NOMO-1 treated with DMSO at 0.1 percent for 48 hours (cell line): ENCODE results near the gene PRLR.
A peak's percentile ranks its signal among the peaks of the same experiment; 100 is the strongest.
"Not testable (repeated sequence)": the region's sequence is repeated elsewhere in the genome, so short reads cannot be mapped to it uniquely, and the experiment has no call there.

Experiments
- DNase-seq: peaks from one replicate; lab custom pipeline; 2025; ENCODE audit not compliant: unreplicated experiment; lab: John Stamatoyannopoulos, UW

PRLR gene

DNA sequence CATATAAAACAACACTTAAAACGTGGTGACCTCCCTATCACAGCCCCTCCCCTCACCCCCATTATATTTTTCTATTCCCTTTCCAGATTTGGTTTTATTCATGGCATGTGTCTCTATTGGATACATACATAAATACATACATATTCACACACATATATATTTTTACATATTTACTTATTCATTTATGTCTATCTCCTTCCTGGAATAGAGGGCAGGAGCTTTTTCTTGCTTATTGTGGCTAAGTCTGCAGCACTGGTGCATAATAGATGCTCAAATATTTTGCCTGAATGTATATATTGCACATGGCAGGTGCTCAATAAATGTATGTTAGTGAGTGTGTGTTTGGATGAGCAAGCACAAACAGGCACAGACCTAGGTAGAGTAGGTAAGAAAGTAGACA is 185.0 kb downstream of the PRLR start:
- DNase-seq = no peak

DNA sequence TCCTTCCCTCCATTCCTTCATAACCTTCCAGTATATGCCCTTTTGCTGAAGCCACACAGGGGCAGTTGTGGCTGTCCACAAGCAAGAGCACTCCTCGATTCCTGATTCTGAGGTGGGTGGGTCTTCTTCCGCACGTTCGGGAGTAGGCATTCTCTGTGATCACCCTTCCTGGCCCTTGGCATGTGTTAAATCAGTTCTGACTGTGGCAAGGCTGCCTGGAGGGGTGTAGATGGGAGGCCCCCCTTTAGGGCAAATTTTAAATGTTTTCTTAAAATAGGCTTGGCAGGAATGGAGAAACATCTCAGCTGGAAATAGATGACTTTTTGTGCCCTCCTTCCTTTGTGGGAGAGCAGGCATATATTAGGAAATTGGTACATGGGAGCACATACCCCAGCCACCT is 185.6 kb downstream of the PRLR start:
- no peak for DNase-seq

DNA sequence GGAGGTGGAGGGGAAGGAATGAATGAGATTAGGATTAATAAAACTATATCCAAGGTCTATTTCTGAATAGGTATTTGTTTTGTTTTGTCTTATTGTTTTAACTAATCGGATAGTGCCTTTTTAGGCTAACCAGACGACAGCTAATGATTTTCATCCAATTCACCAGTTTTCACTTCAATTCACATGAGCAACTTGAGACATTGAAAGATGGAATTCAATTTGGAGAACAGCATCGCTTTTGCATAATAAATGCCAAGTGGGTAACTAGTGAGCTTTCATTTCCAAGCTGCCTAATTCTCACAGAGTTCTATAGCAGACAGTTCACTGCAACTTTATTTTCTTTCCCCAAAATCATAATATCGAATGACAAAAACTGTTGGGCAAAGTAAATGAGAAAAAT is 187.5 kb downstream of the PRLR start:
- DNase-seq = no peak

DNA sequence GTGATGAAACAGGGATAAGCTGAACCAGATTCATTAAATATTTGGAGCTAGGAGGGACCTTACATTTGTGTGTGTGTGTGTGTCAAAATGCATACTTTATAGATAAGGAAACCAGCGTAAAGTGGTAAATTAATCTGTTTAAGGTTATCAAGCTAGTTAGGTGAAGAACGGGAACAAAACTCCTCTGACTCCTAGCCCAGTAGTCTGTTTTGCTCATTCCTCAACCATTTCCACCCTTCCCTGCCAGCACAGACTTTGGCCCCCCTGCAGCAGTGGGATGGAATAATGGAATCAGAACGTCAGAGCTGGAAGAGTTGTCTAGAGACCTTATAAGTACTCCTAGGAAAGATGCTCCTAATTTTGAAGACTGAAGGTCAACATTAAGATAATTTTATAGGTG is 189.0 kb downstream of the PRLR start:
- DNase-seq = no peak

DNA sequence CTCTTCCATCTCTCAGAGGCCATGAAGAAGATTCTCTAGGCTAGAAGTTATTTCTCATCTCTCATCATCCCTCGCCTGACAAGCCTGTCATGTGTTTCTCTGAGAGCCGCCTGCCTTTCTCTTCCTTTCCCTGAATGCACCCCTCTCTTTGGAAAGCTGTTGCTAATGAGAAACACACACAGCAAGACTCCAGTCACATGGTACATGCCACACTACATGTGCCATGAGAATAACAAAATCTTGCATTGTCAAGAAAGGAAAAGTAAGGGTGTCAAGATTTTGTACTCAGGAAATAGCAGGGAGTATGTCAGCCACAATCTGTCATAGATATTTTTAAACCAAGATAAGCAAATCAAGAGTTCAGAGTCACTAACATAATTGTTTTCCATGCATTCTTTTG is 191.4 kb downstream of the PRLR start:
- DNase-seq = no peak

DNA sequence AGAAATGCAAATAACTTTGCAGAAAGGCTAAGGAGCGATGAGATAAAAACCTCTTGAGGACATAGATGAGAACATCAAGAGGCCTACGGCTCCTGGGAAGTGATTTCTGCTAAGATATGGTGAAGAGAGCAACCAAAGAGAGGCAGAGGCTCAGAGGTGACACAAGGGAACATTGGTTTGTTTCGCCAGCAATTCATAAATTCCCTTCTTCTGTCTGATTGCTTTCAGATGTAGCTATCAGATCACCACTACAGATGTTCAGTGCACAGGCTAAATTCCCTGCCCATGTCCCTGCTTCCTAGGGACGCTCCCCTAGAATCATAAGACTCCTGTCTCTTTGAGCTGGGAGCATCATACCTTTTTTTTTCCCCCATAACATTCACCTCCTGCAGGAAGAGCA is 193.8 kb downstream of the PRLR start:
- no peak for DNase-seq

DNA sequence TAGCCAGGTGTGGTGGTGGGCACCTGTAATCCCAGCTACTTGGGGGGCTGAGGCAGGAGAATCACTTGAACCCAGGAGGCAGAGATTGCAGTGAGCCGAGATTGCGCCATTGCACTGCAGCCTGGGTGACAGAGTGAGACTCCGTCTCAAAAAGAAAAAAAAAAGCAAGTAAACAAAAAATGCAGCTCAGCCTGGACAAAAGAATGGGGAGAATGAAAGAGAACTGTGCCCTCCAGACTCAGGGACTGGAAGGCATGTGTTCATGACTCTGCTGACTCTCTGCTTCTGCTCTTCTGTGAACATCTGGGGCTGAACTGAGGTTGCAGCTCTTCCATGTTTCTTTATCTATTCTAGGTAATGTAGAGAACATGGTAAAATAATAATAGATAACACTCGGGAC is 194.4 kb downstream of the PRLR start:
- not testable (repeated sequence) for DNase-seq

DNA sequence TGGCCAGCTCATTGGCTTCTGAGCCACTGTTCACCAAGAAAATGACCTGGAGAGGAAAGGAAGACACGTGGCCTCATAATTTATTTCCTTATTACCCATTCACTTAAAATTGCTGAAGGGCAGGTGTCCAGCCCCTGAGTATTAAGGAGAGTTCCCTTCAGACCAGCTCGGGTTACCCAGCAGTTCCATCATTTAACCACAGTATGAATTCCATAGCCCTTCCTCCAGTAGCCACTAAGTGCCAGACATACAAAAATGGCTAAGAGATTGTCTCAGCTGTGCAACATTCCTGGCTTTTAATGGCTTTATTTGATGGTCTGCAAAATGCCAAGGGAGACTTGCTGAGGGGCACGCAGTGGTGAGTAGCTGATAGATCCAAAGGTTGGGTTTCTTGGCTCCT is 195.0 kb downstream of the PRLR start:
- DNase-seq = no peak

DNA sequence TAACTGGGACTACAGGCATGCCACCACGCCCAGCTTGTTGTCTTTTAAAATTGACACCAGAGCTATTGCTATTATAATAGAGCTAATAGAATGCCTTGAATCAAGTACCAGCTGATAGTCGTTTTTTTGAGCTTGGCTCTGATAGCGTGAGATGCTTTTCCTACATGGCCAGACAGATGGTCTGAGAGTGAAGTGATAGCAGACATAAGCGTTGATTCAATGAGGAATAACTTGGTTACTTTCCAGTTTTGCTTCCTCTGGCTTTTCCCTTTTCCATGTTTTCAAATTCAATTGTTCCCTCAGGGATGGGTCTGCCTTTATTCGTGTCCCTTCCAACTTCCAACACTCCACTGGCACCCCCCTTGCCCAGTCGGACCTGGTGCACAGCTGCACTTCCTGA is 197.9 kb downstream of the PRLR start:
- DNase-seq = no peak

DNA sequence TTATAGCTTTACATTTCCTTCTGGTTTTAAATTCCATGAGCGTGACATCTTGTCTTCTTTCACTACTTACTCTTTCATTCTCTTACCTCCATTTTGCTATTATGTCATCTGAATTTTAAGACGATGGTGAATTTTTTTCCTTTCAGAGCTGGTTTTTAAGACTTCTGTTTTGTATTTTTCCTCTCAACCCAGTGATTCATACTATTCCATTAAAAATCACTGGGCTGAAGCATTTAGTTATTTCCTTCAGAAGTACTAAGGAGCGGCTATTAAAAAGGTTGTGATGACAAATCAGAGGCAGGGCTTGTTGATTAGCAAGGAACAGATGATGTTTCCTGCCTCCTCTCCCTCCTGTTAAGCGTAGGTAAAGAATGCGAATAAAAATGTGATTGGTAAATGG is 199.0 kb downstream of the PRLR start:
- DNase-seq = no peak

DNA sequence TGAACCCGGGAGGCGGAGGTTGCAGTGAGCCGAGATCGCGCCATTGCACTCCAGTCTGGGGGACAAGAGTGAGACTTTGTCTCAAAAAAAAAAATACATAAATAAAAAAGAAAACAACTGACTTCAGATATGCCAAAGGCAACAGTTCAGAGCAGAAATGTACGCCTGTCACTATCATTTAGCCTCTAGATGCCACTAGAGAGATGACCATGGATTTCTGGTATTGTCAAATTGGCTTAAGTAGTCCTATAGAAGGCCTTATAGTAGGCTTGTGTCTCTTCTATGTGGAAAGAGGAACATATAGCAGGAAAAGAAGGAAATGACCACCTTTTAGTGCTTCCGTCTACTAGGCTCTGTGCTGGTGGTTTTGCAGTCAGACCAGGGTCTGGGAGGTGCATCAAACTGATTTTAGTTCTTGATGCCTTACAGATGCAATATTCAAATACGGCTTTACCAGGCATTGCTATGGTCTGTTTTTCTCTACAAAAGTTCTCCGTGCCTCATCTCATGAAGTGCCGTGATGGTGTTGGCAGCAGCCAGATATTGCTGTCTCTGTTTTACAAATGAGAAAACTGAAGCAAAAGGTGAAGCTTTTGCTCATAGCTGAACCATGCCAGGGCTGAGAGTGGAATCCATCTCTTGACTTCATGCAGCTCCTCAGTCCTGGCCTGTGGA is 199.7 kb downstream of the PRLR start:
- peak; percentile 98 for DNase-seq

DNA sequence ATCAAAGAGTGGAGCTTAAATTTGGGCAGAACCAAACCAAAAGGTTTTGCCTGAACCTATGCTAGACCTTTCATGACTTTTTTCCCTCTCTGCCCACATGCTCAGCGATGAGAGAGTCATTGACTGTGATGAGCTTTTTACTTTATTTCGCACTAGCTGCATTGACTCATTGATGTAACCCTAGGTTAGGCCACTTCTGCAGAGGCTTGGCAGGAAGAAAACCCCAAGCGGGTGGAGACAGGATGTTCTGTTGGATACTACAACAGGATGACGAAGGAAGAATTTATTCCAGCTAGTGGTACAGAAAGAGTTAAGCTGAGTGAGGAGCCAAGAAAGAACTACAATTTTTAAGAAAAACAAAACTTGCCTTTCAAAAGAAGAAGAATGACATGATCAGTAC is 201.0 kb downstream of the PRLR start:
- peak; percentile 21 for DNase-seq

DNA sequence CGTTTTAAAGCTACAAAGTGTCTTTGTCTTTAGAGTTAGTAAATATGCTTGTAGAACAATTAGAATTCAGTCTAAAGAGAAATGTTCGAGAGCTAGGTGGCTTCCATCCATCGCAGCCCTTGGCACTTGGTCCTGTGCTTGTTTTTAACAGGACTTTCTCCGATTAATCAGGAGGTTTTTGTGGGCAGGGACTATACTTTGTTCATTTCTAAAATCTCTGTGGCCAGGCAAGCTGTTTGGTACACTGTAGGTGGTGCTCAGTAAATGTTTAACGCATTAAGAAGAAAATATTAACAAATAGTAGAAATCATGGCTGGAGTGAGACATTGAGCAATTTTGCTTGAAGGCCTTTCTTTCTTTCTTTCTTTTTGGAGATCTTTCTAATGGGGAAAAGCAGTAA is 203.3 kb downstream of the PRLR start:
- peak; percentile 60 for DNase-seq

DNA sequence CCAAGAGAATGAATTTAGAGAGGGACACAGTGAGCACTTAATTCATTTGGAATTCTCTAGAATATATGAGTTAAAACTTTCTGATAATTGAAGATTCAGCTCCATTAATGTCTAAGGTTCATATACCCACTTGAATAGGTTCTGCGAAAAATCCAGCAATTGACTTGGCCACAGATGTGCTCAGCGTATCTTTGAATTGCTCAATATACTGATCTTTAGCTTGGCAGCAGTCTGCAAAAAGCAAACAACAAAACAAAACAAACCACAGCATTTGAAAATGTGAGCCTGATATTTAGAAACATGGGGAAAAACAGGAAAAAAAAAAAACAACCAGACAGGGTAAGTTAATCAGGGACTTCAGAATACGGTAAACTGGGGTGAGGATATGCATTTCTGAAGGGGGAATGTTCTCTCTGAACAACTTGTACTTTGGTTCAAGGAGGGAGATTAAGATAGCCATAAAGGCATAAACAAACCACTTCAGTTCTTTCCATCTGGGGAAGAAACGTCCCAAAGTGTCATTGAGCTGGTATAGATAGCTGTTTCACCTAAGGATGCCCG is 203.9 kb downstream of the PRLR start:
- DNase-seq = no peak

DNA sequence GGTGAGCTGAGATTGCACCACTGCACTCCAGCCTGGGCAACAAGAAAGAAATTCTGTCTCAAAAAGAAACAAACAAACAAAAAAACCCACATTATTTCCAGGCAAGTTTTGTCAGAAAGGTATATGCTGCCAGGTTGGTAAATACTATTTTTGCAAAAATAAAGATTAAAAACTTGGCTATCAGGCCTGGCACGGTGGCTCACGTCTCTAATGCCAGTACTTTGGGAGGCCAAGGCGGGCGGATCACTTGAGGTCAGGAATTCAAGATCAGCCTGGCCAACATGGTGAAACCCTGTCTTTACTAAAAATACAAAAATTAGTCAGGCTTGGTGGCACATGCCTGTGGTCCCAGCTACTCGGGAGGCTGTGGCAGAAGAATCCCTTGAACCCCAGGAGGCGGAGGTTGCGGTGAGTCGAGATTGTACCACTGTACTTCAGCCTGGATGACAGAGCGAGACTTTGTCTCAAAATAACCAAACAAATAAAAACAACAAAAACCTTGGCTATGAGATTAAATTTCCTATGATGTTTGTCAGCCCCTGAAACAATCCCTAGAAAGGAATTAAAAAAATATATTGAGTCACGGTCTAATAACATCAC is 205.3 kb downstream of the PRLR start:
- DNase-seq = no peak

DNA sequence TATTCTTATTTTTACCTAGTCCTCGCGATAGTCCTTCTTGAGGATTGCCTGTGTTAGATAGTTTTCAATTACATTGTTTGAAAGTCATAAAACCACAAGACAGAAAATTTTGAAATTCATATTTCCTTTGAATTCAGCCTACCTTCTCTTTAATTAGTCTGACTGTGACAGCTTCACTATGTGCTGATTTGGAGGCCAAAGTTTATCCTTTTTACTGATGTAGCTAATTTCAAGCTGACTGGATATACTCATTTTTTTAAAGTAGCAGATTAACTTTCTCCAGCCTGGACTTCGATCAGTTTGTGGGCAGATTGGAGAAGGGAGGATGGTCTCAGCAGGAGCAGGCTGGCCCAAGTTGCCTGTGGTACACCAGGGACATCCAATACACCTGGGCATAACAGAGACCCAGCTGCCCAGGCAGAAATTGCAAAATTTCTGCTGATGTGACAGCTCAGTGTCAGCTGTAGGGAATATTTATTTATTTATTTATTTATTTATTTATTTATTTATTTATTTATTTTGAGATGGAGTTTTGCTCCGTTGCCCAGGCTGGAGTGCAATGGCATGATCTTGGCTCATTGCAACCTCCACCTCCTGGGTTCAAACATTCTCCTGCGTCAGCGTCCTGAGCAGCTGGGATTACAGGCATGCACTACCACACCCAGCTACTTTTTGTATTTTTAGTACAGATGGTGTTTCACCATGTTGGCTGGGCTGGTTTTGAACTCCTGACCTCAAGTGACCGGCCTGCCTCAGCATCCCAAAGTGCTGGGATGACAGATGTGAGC is 206.7 kb downstream of the PRLR start:
- DNase-seq = no peak

DNA sequence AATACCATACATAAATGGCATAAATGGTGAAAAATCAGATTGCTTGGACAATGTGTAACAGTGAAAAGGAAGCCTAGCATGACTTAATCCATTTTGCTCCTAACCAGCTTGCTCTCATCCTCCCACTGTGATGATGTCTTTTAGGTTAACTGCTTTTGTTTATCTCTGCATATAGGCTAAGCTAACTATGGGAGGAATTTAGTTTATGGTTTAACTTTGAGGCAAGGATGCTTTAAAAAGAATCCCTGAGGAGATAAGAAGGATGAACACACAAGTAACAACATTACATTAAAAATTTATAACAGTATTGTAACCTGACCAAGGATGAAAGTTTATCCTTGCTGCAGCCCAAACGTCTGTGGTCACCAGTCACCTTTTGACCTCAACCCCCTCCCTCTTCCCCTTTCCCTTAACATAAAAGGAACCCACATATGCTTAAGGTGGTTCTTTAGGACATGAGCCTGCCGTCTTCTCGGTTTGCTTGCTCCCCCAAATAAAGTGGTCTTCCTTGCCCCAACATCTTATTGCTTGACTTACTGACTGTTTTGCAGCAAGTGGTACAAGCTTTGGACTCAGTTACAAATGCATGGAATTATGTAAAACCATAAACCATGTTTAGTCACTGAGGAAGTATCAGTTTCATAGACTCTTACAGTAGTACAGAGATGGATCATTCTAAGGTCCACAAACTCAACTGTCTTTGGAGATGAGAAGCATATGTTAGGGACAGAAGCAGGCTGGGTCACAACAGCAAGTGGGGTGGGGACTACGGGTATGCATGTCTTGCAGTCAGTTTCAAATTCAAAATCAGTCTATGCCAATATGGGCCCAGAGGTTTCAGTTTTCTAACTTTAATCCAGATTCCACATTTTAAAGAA is 213.9 kb downstream of the PRLR start:
- peak; percentile 66 for DNase-seq

DNA sequence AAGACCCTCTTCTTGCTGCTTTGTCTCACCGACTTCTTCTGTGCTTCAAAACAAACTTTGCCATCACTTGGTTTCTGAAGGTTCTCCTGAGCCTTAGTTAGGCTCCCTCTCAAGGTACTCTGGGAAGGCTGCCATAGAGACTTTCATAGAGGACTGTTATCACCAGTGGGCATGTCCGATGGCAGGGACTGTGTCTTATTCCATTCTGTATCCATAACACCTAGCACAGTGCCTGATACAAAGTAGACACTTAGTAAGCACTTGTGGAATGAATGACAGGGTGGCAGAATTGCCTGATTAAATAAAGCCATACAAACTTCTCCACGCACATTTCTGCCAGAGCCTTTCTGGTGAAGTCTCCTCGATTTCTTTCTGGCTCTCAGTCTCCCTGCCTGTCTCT is 215.2 kb downstream of the PRLR start:
- DNase-seq = no peak

DNA sequence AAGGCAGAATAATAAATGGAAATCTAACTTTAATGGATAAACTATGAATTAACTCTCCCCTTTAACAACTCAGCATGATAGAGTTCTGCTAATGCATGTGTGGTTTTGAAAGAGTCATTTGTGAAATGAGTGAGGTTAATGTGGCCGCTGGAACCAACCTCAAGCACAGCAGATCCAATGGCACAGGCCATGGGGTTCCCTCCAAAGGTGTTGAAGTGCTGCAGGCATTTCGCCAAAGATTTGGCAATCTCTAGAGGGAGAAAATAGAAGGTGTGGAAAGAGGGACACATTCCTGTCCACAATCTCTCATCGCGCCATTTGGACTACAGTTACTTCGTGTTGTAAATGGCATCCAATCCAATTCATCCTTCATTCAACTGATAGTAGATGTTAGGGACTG is 217.5 kb downstream of the PRLR start:
- DNase-seq = no peak

DNA sequence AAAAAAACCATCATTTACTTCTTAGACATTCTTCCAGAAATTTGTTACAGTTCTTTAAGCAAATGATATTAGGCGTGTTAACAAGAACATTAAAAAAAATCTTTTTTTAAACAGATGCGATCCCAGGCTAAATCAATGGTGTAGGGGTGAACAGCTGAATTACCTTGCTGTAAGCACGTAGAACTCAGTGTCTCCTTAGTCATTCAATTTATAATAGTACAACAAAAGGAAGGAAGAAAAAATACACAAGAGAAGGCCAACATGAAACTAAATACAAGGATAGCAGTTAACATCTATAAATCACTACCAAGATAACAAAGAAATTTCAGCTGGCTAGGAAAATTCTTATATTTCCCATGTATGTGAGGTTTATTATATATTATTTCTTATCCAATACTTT is 217.9 kb downstream of the PRLR start:
- no peak for DNase-seq

DNA sequence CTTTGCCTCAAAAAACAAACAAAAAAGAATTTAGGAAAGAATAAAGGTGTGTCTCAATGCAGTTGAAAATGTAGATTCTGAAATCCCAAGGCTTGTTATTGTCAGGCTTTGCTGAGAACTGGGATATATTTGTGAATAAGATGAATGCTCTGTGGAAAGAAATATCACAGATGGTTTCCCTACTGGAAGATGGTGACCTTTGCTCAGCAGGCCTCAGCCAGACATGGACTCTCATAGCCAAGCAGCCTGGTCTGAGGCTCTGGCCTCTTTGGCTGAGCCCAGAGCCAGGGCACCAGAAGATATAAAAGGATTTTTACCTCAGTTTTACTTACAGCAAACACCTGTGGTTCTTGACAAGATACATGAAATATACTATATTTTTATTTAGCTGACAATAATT is 219.6 kb downstream of the PRLR start:
- no peak for DNase-seq
